CD8-positive, alpha-beta memory T cell (primary cell): ENCODE results near the gene EDEM3. TPM values are rescaled to one million over a fixed set of nuclear protein-coding genes. Genes with fewer than 3 reads are reported as not detected.

Source experiments
- CTCF ChIA-PET: fragments of 350-600 bp; sonication (Branson Sonifier 250); formaldehyde crosslinking; loops from one replicate; lab custom pipeline; 2021; ENCODE audit warnings: antibody characterized with exemption; lab: Charles Lee
- POLR2A ChIA-PET: fragments of 350-600 bp; sonication (Branson Sonifier 250); formaldehyde crosslinking; loops from one replicate; lab custom pipeline; 2021; ENCODE audit warnings: antibody characterized with exemption; lab: Charles Lee
- DNase-seq, 5 donors: peaks; one replicate each; pipeline versions ENCODE4 v3.0.0 to v3.0.0-alpha.2; 2020 to 2022; ENCODE audit warnings: mixed read lengths in 1 of 5
- H3K27ac ChIP-seq: one replicate; pipeline ENCODE4 v1.7.0; 2013; ENCODE audit warnings: low read depth, mild to moderate bottlenecking, low read length, moderate library complexity
- H3K27me3 ChIP-seq: 2 replicates; pipeline ENCODE4 v1.7.0; 2013; ENCODE audit warnings: low read length, mild to moderate bottlenecking; ENCODE audit not compliant: insufficient read depth, poor library complexity, severe bottlenecking
- H3K36me3 ChIP-seq: 2 replicates; pipeline ENCODE4 v1.7.0; 2013; ENCODE audit warnings: mild to moderate bottlenecking, low read length, moderate library complexity; ENCODE audit not compliant: insufficient read depth
- H3K4me1 ChIP-seq: 2 replicates; pipeline ENCODE4 v1.7.0; 2013; ENCODE audit warnings: mild to moderate bottlenecking, low read length, moderate library complexity; ENCODE audit not compliant: insufficient read depth
- H3K4me3 ChIP-seq: 2 replicates; pipeline ENCODE4 v1.7.0; 2013; ENCODE audit warnings: mild to moderate bottlenecking, low read length
- H3K9me3 ChIP-seq: 2 replicates; pipeline ENCODE4 v1.7.0; 2013; ENCODE audit warnings: mild to moderate bottlenecking, low read length
- H3K27ac Mint-ChIP-seq, 8 donors: one replicate each; pipeline ENCODE4 v1.8.0; 2020 to 2021; ENCODE audit warnings: mixed read lengths in 8 of 8, mild to moderate bottlenecking in 6 of 8, inconsistent platforms in 3 of 8, moderate library complexity in 3 of 8
- H3K27me3 Mint-ChIP-seq, 2 donors: one replicate each; pipeline ENCODE4 v1.8.0; 2020 to 2021; ENCODE audit warnings: mixed read lengths in 2 of 2, mild to moderate bottlenecking in 1 of 2, moderate library complexity in 1 of 2
- H3K36me3 Mint-ChIP-seq, 3 donors: one replicate each; pipeline ENCODE4 v1.8.0; 2020 to 2021; ENCODE audit warnings: mixed read lengths in 3 of 3, inconsistent platforms in 1 of 3, mild to moderate bottlenecking in 1 of 3
- H3K4me1 Mint-ChIP-seq, 3 donors: one replicate each; pipeline ENCODE4 v1.8.0; 2020 to 2021; ENCODE audit warnings: mixed read lengths in 3 of 3, inconsistent platforms in 1 of 3, mild to moderate bottlenecking in 1 of 3
- H3K4me3 Mint-ChIP-seq, 7 donors: one replicate each; pipeline ENCODE4 v1.8.0; 2020 to 2021; ENCODE audit warnings: mixed read lengths in 7 of 7, mild to moderate bottlenecking in 6 of 7, moderate library complexity in 4 of 7, inconsistent platforms in 2 of 7
- H3K9me3 Mint-ChIP-seq, 5 donors: one replicate each; pipeline ENCODE4 v1.8.0; 2020 to 2022; ENCODE audit warnings: mixed read lengths in 5 of 5, mild to moderate bottlenecking in 3 of 5, moderate library complexity in 2 of 5, inconsistent platforms in 1 of 5
- polyA plus RNA-seq: library from polyadenylated mRNA; unstranded; fragments of 300-500 nt; fragmentation: Illumina TruSeq; gene quantifications from one replicate; pipeline ENCODE4 v1.2.3, GENCODE V29; 2021
- total RNA-seq, 2 experiments: library from RNA; stranded (reverse); gene quantifications; one replicate each; pipeline ENCODE4 v1.2.3, GENCODE V29; 2021

Gene EDEM3
- total and polyA plus RNA-seq, 3 experiments from 2014 or later = 12.1 to 24.9 (median 20.1) TPM

- H3K36me3 ChIP-seq = no peaks in the 10 kb centered on the region
- Mint-ChIP-seq H3K4me1 (no peaks in the 10 kb centered on the region), H3K27me3 (peaks cover 27 to 47% of the 10 kb centered on the region in 2 donors), H3K9me3 (peaks cover 0 to 4% (median 0%) of the 10 kb centered on the region in 5 donors), H3K27ac (peak overlapping the region in 1 of 8 donors; percentile 34), H3K4me3 (no peak overlapping the region), H3K36me3 (no peaks in the 10 kb centered on the region)
- no peak overlapping the region for H3K27ac ChIP-seq
- POLR2A ChIA-PET = no interaction called here
- H3K27me3 ChIP-seq = no peaks in the 10 kb centered on the region
- DNase-seq = no peak
- CTCF ChIA-PET = no interaction called here
- H3K9me3 ChIP-seq = no peaks in the 10 kb centered on the region
- no peak overlapping the region for H3K4me3 ChIP-seq
- no peaks in the 10 kb centered on the region for H3K4me1 ChIP-seq
Measured at GRCh38 chr1:184649451-184649888, 105.2 kb downstream of the EDEM3 start.

- no peak overlapping the region for H3K4me3 Mint-ChIP-seq
- Histone ChIP-seq H3K4me1 (no peaks in the 10 kb centered on the region), H3K27ac (no peak overlapping the region), H3K36me3 (no peaks in the 10 kb centered on the region), H3K27me3 (no peaks in the 10 kb centered on the region), H3K4me3 (no peak overlapping the region), H3K9me3 (no peaks in the 10 kb centered on the region)
- no peaks in the 10 kb centered on the region for H3K36me3 Mint-ChIP-seq
- H3K4me1 Mint-ChIP-seq = no peaks in the 10 kb centered on the region
- H3K27ac Mint-ChIP-seq = no peak overlapping the region
- ChIA-PET POLR2A (no interaction called here), CTCF (no interaction called here)
- peaks cover 27 to 52% of the 10 kb centered on the region in 2 donors for H3K27me3 Mint-ChIP-seq
- no peak for DNase-seq
- H3K9me3 Mint-ChIP-seq = peaks cover 0 to 4% (median 0%) of the 10 kb centered on the region in 5 donors
Measured at GRCh38 chr1:184648856-184649201, 105.8 kb downstream of the EDEM3 start.

- H3K36me3 Mint-ChIP-seq = no peaks in the 10 kb centered on the region
- Histone ChIP-seq H3K9me3 (no peaks in the 10 kb centered on the region), H3K27ac (no peak overlapping the region), H3K4me3 (no peak overlapping the region), H3K27me3 (no peaks in the 10 kb centered on the region), H3K36me3 (no peaks in the 10 kb centered on the region), H3K4me1 (no peaks in the 10 kb centered on the region)
- CTCF ChIA-PET = no interaction called here
- no peak for DNase-seq
- POLR2A ChIA-PET = no interaction called here
- H3K4me3 Mint-ChIP-seq = no peak overlapping the region
- H3K9me3 Mint-ChIP-seq = peaks cover 0 to 4% (median 0%) of the 10 kb centered on the region in 5 donors
- H3K4me1 Mint-ChIP-seq = no peaks in the 10 kb centered on the region
- peaks cover 27 to 58% of the 10 kb centered on the region in 2 donors for H3K27me3 Mint-ChIP-seq
- no peak overlapping the region for H3K27ac Mint-ChIP-seq
Measured at GRCh38 chr1:184648160-184648855, 106.3 kb downstream of the EDEM3 start.

- CTCF ChIA-PET = no interaction called here
Measured at GRCh38 chr1:184647471-184647870, 107.2 kb downstream of the EDEM3 start.

GRCh38 chr1:184646824-184647223 is 107.8 kb downstream of the EDEM3 start:
- Histone ChIP-seq H3K27ac (no peak overlapping the region), H3K9me3 (no peaks in the 10 kb centered on the region), H3K4me1 (no peaks in the 10 kb centered on the region), H3K36me3 (no peaks in the 10 kb centered on the region), H3K27me3 (no peaks in the 10 kb centered on the region), H3K4me3 (no peak overlapping the region)
- Mint-ChIP-seq H3K27ac (no peak overlapping the region), H3K27me3 (peaks cover 20 to 60% of the 10 kb centered on the region in 2 donors), H3K4me3 (no peak overlapping the region), H3K36me3 (no peaks in the 10 kb centered on the region), H3K9me3 (peaks cover 0 to 4% (median 0%) of the 10 kb centered on the region in 5 donors), H3K4me1 (no peaks in the 10 kb centered on the region)
- POLR2A ChIA-PET = no interaction called here
- CTCF ChIA-PET = no interaction called here
- no peak for DNase-seq

More at GRCh38 chr1:184647471-184647870, 107.2 kb downstream of the EDEM3 start:
- H3K36me3 ChIP-seq = no peaks in the 10 kb centered on the region
- Mint-ChIP-seq H3K27me3 (peaks cover 25 to 55% of the 10 kb centered on the region in 2 donors), H3K9me3 (peaks cover 0 to 4% (median 0%) of the 10 kb centered on the region in 5 donors), H3K27ac (no peak overlapping the region), H3K4me1 (no peaks in the 10 kb centered on the region), H3K36me3 (no peaks in the 10 kb centered on the region), H3K4me3 (no peak overlapping the region)
- no peak overlapping the region for H3K27ac ChIP-seq
- H3K4me3 ChIP-seq = no peak overlapping the region
- H3K4me1 ChIP-seq = no peaks in the 10 kb centered on the region
- POLR2A ChIA-PET = no interaction called here
- no peaks in the 10 kb centered on the region for H3K27me3 ChIP-seq
- H3K9me3 ChIP-seq = no peaks in the 10 kb centered on the region
- DNase-seq = no peak

- no peaks in the 10 kb centered on the region for H3K4me1 Mint-ChIP-seq
- H3K36me3 Mint-ChIP-seq = no peaks in the 10 kb centered on the region
- Histone ChIP-seq H3K27me3 (no peaks in the 10 kb centered on the region), H3K4me3 (no peak overlapping the region), H3K27ac (no peak overlapping the region), H3K36me3 (no peaks in the 10 kb centered on the region), H3K4me1 (no peaks in the 10 kb centered on the region), H3K9me3 (no peaks in the 10 kb centered on the region)
- peaks cover 21 to 59% of the 10 kb centered on the region in 2 donors for H3K27me3 Mint-ChIP-seq
- DNase-seq = no peak
- no peak overlapping the region for H3K4me3 Mint-ChIP-seq
- ChIA-PET CTCF (no interaction called here), POLR2A (no interaction called here)
- no peaks in the 10 kb centered on the region for H3K9me3 Mint-ChIP-seq
- H3K27ac Mint-ChIP-seq = peak overlapping the region in 1 of 8 donors; percentile 16
Measured at GRCh38 chr1:184646178-184646701, 108.4 kb downstream of the EDEM3 start.

- CTCF ChIA-PET = no interaction called here
- DNase-seq = no peak
- H3K27me3 Mint-ChIP-seq = peaks cover 22 to 59% of the 10 kb centered on the region in 2 donors
Measured at GRCh38 chr1:184644771-184645170, 109.9 kb downstream of the EDEM3 start.

GRCh38 chr1:184643661-184644060 is 111.0 kb downstream of the EDEM3 start:
- Mint-ChIP-seq H3K4me1 (no peaks in the 10 kb centered on the region), H3K27ac (no peak overlapping the region), H3K4me3 (no peak overlapping the region), H3K27me3 (peaks cover 21 to 53% of the 10 kb centered on the region in 2 donors), H3K9me3 (no peaks in the 10 kb centered on the region), H3K36me3 (peaks cover 0 to 2% (median 2%) of the 10 kb centered on the region in 3 donors)
- Histone ChIP-seq H3K27ac (no peak overlapping the region), H3K9me3 (no peaks in the 10 kb centered on the region), H3K4me1 (no peaks in the 10 kb centered on the region), H3K27me3 (no peaks in the 10 kb centered on the region), H3K36me3 (no peaks in the 10 kb centered on the region), H3K4me3 (no peak overlapping the region)
- no peak for DNase-seq
- ChIA-PET CTCF (interaction anchor here (0.6 kb wide), 1 partner anchor 213 kb away, joined by 3 read pairs; no protein-coding TSS in a partner anchor), POLR2A (no interaction called here)

More at GRCh38 chr1:184644771-184645170, 109.9 kb downstream of the EDEM3 start:
- Histone ChIP-seq H3K36me3 (no peaks in the 10 kb centered on the region), H3K4me3 (no peak overlapping the region), H3K27ac (no peak overlapping the region), H3K27me3 (no peaks in the 10 kb centered on the region), H3K4me1 (no peaks in the 10 kb centered on the region), H3K9me3 (no peaks in the 10 kb centered on the region)
- no peaks in the 10 kb centered on the region for H3K4me1 Mint-ChIP-seq
- H3K27ac Mint-ChIP-seq = peak overlapping the region in 1 of 8 donors; percentile 71
- POLR2A ChIA-PET = no interaction called here
- no peaks in the 10 kb centered on the region for H3K9me3 Mint-ChIP-seq
- peaks cover 0 to 2% (median 0%) of the 10 kb centered on the region in 3 donors for H3K36me3 Mint-ChIP-seq
- no peak overlapping the region for H3K4me3 Mint-ChIP-seq
